HG03558 (cell line): Measurements from ENCODE around the gene BAHCC1.

Experiments
- ATAC-seq: cut with Tn5 transposase; IDR thresholded peaks from one replicate; pipeline ENCODE4 v1.9.1; 2021; ENCODE audit warnings: moderate number of reproducible peaks; ENCODE audit not compliant: unreplicated experiment; ENCODE audit errors: extremely low read depth

The BAHCC1 gene

GRCh38 chr17:81487487-81488275, 92.4 kb downstream of the BAHCC1 start:
- no peak for ATAC-seq

- no peak for ATAC-seq
Observed at GRCh38 chr17:81488276-81488860, 93.1 kb downstream of the BAHCC1 start.

GRCh38 chr17:81489012-81489997, 94.0 kb downstream of the BAHCC1 start:
- no peak for ATAC-seq

- no peak for ATAC-seq
Observed at GRCh38 chr17:81489998-81490992, 95.0 kb downstream of the BAHCC1 start.

GRCh38 chr17:81491181-81491581, 95.9 kb downstream of the BAHCC1 start:
- no peak for ATAC-seq

GRCh38 chr17:81491761-81492160, 96.5 kb downstream of the BAHCC1 start:
- no peak for ATAC-seq

- ATAC-seq, result no peak
Observed at GRCh38 chr17:81492202-81492601, 96.9 kb downstream of the BAHCC1 start.

- no peak for ATAC-seq
Observed at GRCh38 chr17:81492706-81493105, 97.4 kb downstream of the BAHCC1 start.

GRCh38 chr17:81493198-81494038, 98.2 kb downstream of the BAHCC1 start:
- no peak for ATAC-seq

GRCh38 chr17:81494626-81495377, 99.5 kb downstream of the BAHCC1 start:
- ATAC-seq, result no peak

GRCh38 chr17:81498953-81499600, 103.8 kb downstream of the BAHCC1 start:
- ATAC-seq, result no peak

GRCh38 chr17:81499601-81499970, 104.3 kb downstream of the BAHCC1 start:
- ATAC-seq, result no peak

- ATAC-seq, result no peak
Observed at GRCh38 chr17:81500047-81500446, 104.8 kb downstream of the BAHCC1 start.

- no peak for ATAC-seq
Observed at GRCh38 chr17:81502471-81503017, 107.3 kb downstream of the BAHCC1 start.

GRCh38 chr17:81503619-81504018, 108.4 kb downstream of the BAHCC1 start:
- ATAC-seq, result no peak

- ATAC-seq, result no peak
Observed at GRCh38 chr17:81508639-81509206, 113.5 kb downstream of the BAHCC1 start.
